ENCODE measurements around the gene VTI1A.

- TF ChIP-seq POLR2A (IDR thresholded peaks at IDR 0.05; ENCODE audit: low read length) (no peak), GATA1 (IDR thresholded peaks at IDR 0.05; ENCODE audit: low read depth, low read length) (no peak)
These were observed 281.3 kb downstream of the VTI1A start for GRCh38 chr10:112728118-112728883.

Data from erythroblast (primary cell).